IMR-90 (cell line): ENCODE data around the gene SLC25A22.

Experiments
- CEBPB ChIP-seq: IDR thresholded peaks from 2 replicates; pipeline ENCODE4 v1.6.1; 2012; ENCODE audit warnings: low read depth, low read length, improper control_type of control experiment
- CTCF ChIP-seq: conservative IDR thresholded peaks from 2 replicates; pipeline ENCODE4 v1.5.1; 2012; ENCODE audit warnings: mild to moderate bottlenecking, low read depth, low read length, improper control_type of control experiment
- ELK1 ChIP-seq: fragments of 150-350 bp; IDR thresholded peaks from 2 replicates; pipeline ENCODE4 v1.6.1; 2016; ENCODE audit warnings: low read depth, mild to moderate bottlenecking, low read length, moderate library complexity, borderline replicate concordance
- MAFK ChIP-seq: IDR thresholded peaks from 2 replicates; pipeline ENCODE4 v1.6.1; 2012; ENCODE audit warnings: low read depth, low read length, improper control_type of control experiment
- POLR2A ChIP-seq: IDR thresholded peaks from 2 replicates; pipeline ENCODE4 v1.6.1; 2012; ENCODE audit warnings: mild to moderate bottlenecking, low read depth, low read length
- RAD21 ChIP-seq: IDR thresholded peaks from 2 replicates; pipeline ENCODE4 v1.6.1; 2012; ENCODE audit warnings: low read length, improper control_type of control experiment
- RCOR1 ChIP-seq: IDR thresholded peaks from 2 replicates; pipeline ENCODE4 v1.6.1; 2012; ENCODE audit warnings: mild to moderate bottlenecking, low read length, improper control_type of control experiment; ENCODE audit not compliant: insufficient replicate concordance
- SMC3 ChIP-seq: fragments of 150-350 bp; IDR thresholded peaks from 2 replicates; pipeline ENCODE4 v1.6.1; 2016; ENCODE audit warnings: low read depth, mild to moderate bottlenecking, antibody characterized with exemption, low read length, moderate library complexity

- TF ChIP-seq CTCF, result no peak
- no peak for TF ChIP-seq POLR2A
- no peak for TF ChIP-seq CEBPB
- TF ChIP-seq SMC3, result no peak
- TF ChIP-seq RAD21, result no peak
- no peak for TF ChIP-seq MAFK
- TF ChIP-seq RCOR1, result no peak
- TF ChIP-seq ELK1, result no peak
Measured at GRCh38 chr11:794766-795633, 3.1 kb downstream of the SLC25A22 start.
